CD14-positive monocyte (primary cell): ENCODE measurements around the gene PER3. TPM values are rescaled to one million over a fixed set of nuclear protein-coding genes. Genes with fewer than 3 reads are reported as not detected.
A peak's percentile ranks its signal among the peaks of the same experiment; 100 is the strongest.

ENCODE experiments used
- DNase-seq, 3 donors: peaks; one replicate each; pipeline ENCODE4 v3.0.0-alpha.2; 2011 to 2022
- H2AFZ ChIP-seq: 2 replicates; pipeline ENCODE4 v1.6.0; 2012; ENCODE audit warnings: mild to moderate bottlenecking, low read depth, low read length, inconsistent platforms; ENCODE audit not compliant: insufficient read depth, poor library complexity, severe bottlenecking
- H3K27ac ChIP-seq, 2 donors: 1 replicate in 1 of 2; 2 replicates in 1 of 2; pipeline ENCODE4 v1.5.1; 2012 to 2013; ENCODE audit warnings: low read length in 2 of 2, control low read depth in 1 of 2, inconsistent platforms in 1 of 2, low read depth in 1 of 2, mild to moderate bottlenecking in 1 of 2
- H3K27me3 ChIP-seq, 2 donors: one replicate each; pipeline versions ENCODE4 v1.6.0 to v1.6.1; 2011 to 2013; ENCODE audit warnings: low read length in 2 of 2; ENCODE audit not compliant: control insufficient read depth in 2 of 2, insufficient read depth in 2 of 2
- H3K36me3 ChIP-seq, 2 donors: replicated peaks in 1 of 2; 1 replicate in 1 of 2; 2 replicates in 1 of 2; pipeline versions ENCODE4 v1.5.1 to v1.6.1; 2012 to 2013; ENCODE audit warnings: low read length in 2 of 2, control low read depth in 1 of 2, inconsistent platforms in 1 of 2, mild to moderate bottlenecking in 1 of 2; ENCODE audit not compliant: insufficient read depth in 2 of 2, control insufficient read depth in 1 of 2
- H3K4me1 ChIP-seq, 2 donors: 1 replicate in 1 of 2; 2 replicates in 1 of 2; pipeline versions ENCODE4 v1.5.1 to v1.6.1; 2012 to 2013; ENCODE audit warnings: low read length in 2 of 2, control low read depth in 1 of 2, inconsistent platforms in 1 of 2, mild to moderate bottlenecking in 1 of 2, moderate library complexity in 1 of 2; ENCODE audit not compliant: insufficient read depth in 2 of 2, control insufficient read depth in 1 of 2
- H3K4me2 ChIP-seq: replicated peaks from 2 replicates; pipeline ENCODE3; 2012; ENCODE audit warnings: low read length, moderate library complexity, mild to moderate bottlenecking; ENCODE audit not compliant: poor library complexity, severe bottlenecking; ENCODE audit errors: extremely low read depth
- H3K4me3 ChIP-seq, 3 experiments: fragments of 200-600 bp in 1 of 3; sonication (generic) in 1 of 3; replicated peaks in 1 of 3; 1 replicate in 2 of 3; 2 replicates in 1 of 3; pipeline ENCODE4 v1.5.1; 2011 to 2013; ENCODE audit warnings: low read length in 3 of 3, mild to moderate bottlenecking in 3 of 3, control low read depth in 2 of 3, low read depth in 2 of 3, inconsistent platforms in 1 of 3, moderate library complexity in 1 of 3
- H3K79me2 ChIP-seq: 2 replicates; pipeline ENCODE4 v1.6.0; 2012; ENCODE audit warnings: mild to moderate bottlenecking, control low read depth, inconsistent platforms, low read length, moderate library complexity; ENCODE audit not compliant: insufficient read depth
- H3K9ac ChIP-seq: 2 replicates; pipeline ENCODE4 v1.6.0; 2017; ENCODE audit warnings: low read length, mild to moderate bottlenecking; ENCODE audit not compliant: insufficient read depth, poor library complexity, severe bottlenecking
- H3K9me3 ChIP-seq, 2 donors: replicated peaks in 1 of 2; 1 replicate in 1 of 2; 2 replicates in 1 of 2; pipeline versions ENCODE4 v1.5.1 to v1.6.1; 2012 to 2013; ENCODE audit warnings: low read length in 2 of 2, control low read depth in 1 of 2; ENCODE audit not compliant: control insufficient read depth in 1 of 2, insufficient read depth in 1 of 2
- H4K20me1 ChIP-seq: 2 replicates; pipeline ENCODE4 v1.6.0; 2012; ENCODE audit warnings: mild to moderate bottlenecking, low read length, control low read depth, moderate library complexity; ENCODE audit not compliant: insufficient read depth
- H3K27ac Mint-ChIP-seq, 7 donors: one replicate each; pipeline ENCODE4 v1.8.0; 2020; ENCODE audit warnings: mild to moderate bottlenecking in 7 of 7, mixed read lengths in 7 of 7, moderate library complexity in 6 of 7, inconsistent platforms in 2 of 7
- H3K27me3 Mint-ChIP-seq, 3 donors: one replicate each; pipeline ENCODE4 v1.8.0; 2021 to 2022; ENCODE audit warnings: low read depth in 3 of 3, mild to moderate bottlenecking in 3 of 3, mixed read lengths in 3 of 3, moderate library complexity in 3 of 3, inconsistent platforms in 1 of 3
- H3K36me3 Mint-ChIP-seq, 2 donors: one replicate each; pipeline ENCODE4 v1.8.0; 2020; ENCODE audit warnings: mixed read lengths in 2 of 2, inconsistent platforms in 1 of 2, mild to moderate bottlenecking in 1 of 2
- H3K4me1 Mint-ChIP-seq: one replicate; pipeline ENCODE4 v1.8.0; 2020; ENCODE audit warnings: mild to moderate bottlenecking, mixed read lengths
- H3K4me3 Mint-ChIP-seq, 2 donors: one replicate each; pipeline ENCODE4 v1.8.0; 2020; ENCODE audit warnings: mild to moderate bottlenecking in 2 of 2, mixed read lengths in 2 of 2, moderate library complexity in 1 of 2
- H3K9me3 Mint-ChIP-seq, 7 donors: one replicate each; pipeline ENCODE4 v1.8.0; 2020 to 2022; ENCODE audit warnings: mixed read lengths in 7 of 7, mild to moderate bottlenecking in 6 of 7, moderate library complexity in 6 of 7, inconsistent platforms in 2 of 7
- CTCF ChIP-seq: fragments of 200-600 bp; IDR thresholded peaks from one replicate; pipeline ENCODE4 v1.8.0; 2022; ENCODE audit warnings: antibody characterized with exemption, mild to moderate bottlenecking
- WGBS: methylation state at CpG from one replicate; pipeline ENCODE4 v1.1.5; 2013; ENCODE audit warnings: missing lambda C conversion rate; ENCODE audit not compliant: insufficient coverage; 5-methylcytosine and 5-hydroxymethylcytosine counted together
- intact Hi-C, 2 donors: fragments of 100-400 bp; cut with micrococcal nuclease; formaldehyde crosslinking; loops; one replicate each; pipeline versions ENCODE4 v1.15.0 to v1.15.1; 2023
- polyA plus RNA-seq, 3 donors: library from polyadenylated mRNA; depleted of rRNA in 1 of 3; unstranded in 2 of 3; stranded (reverse) in 1 of 3; fragments of 300-500 nt in 2 of 3; fragments of >200 nt in 1 of 3; fragmentation: Illumina TruSeq in 2 of 3; gene quantifications; 1 replicate in 2 of 3; 2 replicates in 1 of 3; pipeline ENCODE4 v1.2.3, GENCODE V29; 2012 to 2021

Gene PER3
- polyA plus RNA-seq, 3 donors: 0.46 to 2.3 (median 2.0) TPM

GRCh38 chr1:7827126-7827955 is 43.2 kb downstream of the PER3 start:
- Histone ChIP-seq H3K36me3 (no peaks in the 10 kb centered on the region), H2AFZ (peak overlapping the region; percentile 39), H3K4me2 (peak overlapping the region; percentile 31), H3K79me2 (no peaks in the 10 kb centered on the region), H3K9me3 (no peaks in the 10 kb centered on the region), H3K9ac (peak overlapping the region; percentile 50), H3K27ac (peak overlapping the region; percentile 27 to 52), H4K20me1 (no peaks in the 10 kb centered on the region), H3K27me3 (no peaks in the 10 kb centered on the region), H3K4me1 (no peaks in the 10 kb centered on the region), H3K4me3 (peak overlapping the region; percentile 24 to 54 (median 25))
- intact Hi-C loops: no loop called here
- Mint-ChIP-seq H3K27ac (peak overlapping the region; percentile 34 to 96 (median 92)), H3K36me3 (peaks cover 5 to 18% of the 10 kb centered on the region in 2 donors), H3K4me3 (peak overlapping the region; percentile 83 to 93), H3K27me3 (peaks cover 1 to 8% (median 4%) of the 10 kb centered on the region in 3 donors), H3K9me3 (no peaks in the 10 kb centered on the region), H3K4me1 (peaks cover 10% of the 10 kb centered on the region)
- TF ChIP-seq CTCF: no peak
- DNase-seq: peak in 2 of 3 donors; percentile 13 to 26
- 76% methylated on average over 23 of the region's 39 CpGs for WGBS

- no peak overlapping the region for H2AFZ ChIP-seq
- H3K9ac ChIP-seq: no peak overlapping the region
- peaks cover 0 to 3% of the 10 kb centered on the region in 2 donors for H3K36me3 ChIP-seq
- H3K4me1 Mint-ChIP-seq: peaks cover 7% of the 10 kb centered on the region
- DNase-seq: peak in 2 of 3 donors; percentile 8 to 10
- peaks cover 0 to 3% (median 2%) of the 10 kb centered on the region in 3 donors for H3K27me3 Mint-ChIP-seq
- H3K9me3 ChIP-seq: no peaks in the 10 kb centered on the region
- H3K27me3 ChIP-seq: no peaks in the 10 kb centered on the region
- intact Hi-C loops: no loop called here
- no peaks in the 10 kb centered on the region for H4K20me1 ChIP-seq
- no peak overlapping the region for H3K27ac Mint-ChIP-seq
- H3K36me3 Mint-ChIP-seq: peaks cover 9 to 25% of the 10 kb centered on the region in 2 donors
- H3K27ac ChIP-seq: no peak overlapping the region
- no peak overlapping the region for H3K4me3 ChIP-seq
- H3K4me2 ChIP-seq: no peak overlapping the region
- peak overlapping the region in 1 of 2 donors; percentile 37 for H3K4me3 Mint-ChIP-seq
- peaks cover 0 to 2% (median 0%) of the 10 kb centered on the region in 7 donors for H3K9me3 Mint-ChIP-seq
- no peaks in the 10 kb centered on the region for H3K79me2 ChIP-seq
- no CpG with 5 or more reads among the region's 3 CpGs for WGBS
- no peaks in the 10 kb centered on the region for H3K4me1 ChIP-seq
- no peak for TF ChIP-seq CTCF
These were observed 47.4 kb downstream of the PER3 start for GRCh38 chr1:7831458-7831857.
